DND-41 (cell line): ENCODE data around the gene GAL.

Experiments used
- ATAC-seq: fragments of 200-7000 bp; cut with Tn5 transposase; 3 replicates; pipeline ENCODE4 v1.9.1; 2021; ENCODE audit warnings: low read depth; ENCODE audit not compliant: insufficient read depth
- DNase-seq: peaks from one replicate; pipeline ENCODE4 v3.0.0-alpha.2; 2020
- H2AFZ ChIP-seq: 2 replicates; pipeline ENCODE4 v1.6.0; 2012; ENCODE audit warnings: low read depth, low read length
- H3K27ac ChIP-seq: 2 replicates; pipeline ENCODE4 v1.5.1; 2012; ENCODE audit warnings: low read length, inconsistent platforms
- H3K27me3 ChIP-seq: fragments of 200-600 bp; sonication (generic); 2 replicates; pipeline ENCODE4 v1.6.0; 2012; ENCODE audit warnings: low read length, mild to moderate bottlenecking, inconsistent platforms; ENCODE audit not compliant: insufficient read depth, poor library complexity
- H3K36me3 ChIP-seq: 2 replicates; pipeline ENCODE4 v1.5.1; 2012; ENCODE audit warnings: low read length, inconsistent platforms; ENCODE audit not compliant: insufficient read depth
- H3K4me1 ChIP-seq: 2 replicates; pipeline ENCODE4 v1.5.1; 2012; ENCODE audit warnings: mild to moderate bottlenecking, low read length; ENCODE audit not compliant: insufficient read depth
- H3K4me2 ChIP-seq: 2 replicates; pipeline ENCODE4 v1.6.0; 2012; ENCODE audit warnings: mild to moderate bottlenecking, moderate library complexity, low read length, inconsistent platforms; ENCODE audit not compliant: insufficient read depth
- H3K4me3 ChIP-seq, 2 experiments: fragments of 200-600 bp in 1 of 2; shearing (Covaris generic) in 1 of 2; 2 replicates each; pipeline ENCODE4 v1.5.1; 2012 to 2016; ENCODE audit warnings: inconsistent platforms in 2 of 2, low read length in 2 of 2, mild to moderate bottlenecking in 2 of 2, low read depth in 1 of 2, moderate library complexity in 1 of 2
- H3K79me2 ChIP-seq: 2 replicates; pipeline ENCODE4 v1.6.0; 2012; ENCODE audit warnings: low read length, inconsistent platforms; ENCODE audit not compliant: insufficient read depth
- H3K9ac ChIP-seq: 2 replicates; pipeline ENCODE4 v1.6.0; 2012; ENCODE audit warnings: low read depth, mild to moderate bottlenecking, inconsistent platforms, low read length, moderate library complexity
- H3K9me3 ChIP-seq: 2 replicates; pipeline ENCODE4 v1.5.1; 2012; ENCODE audit warnings: low read length, moderate library complexity, mild to moderate bottlenecking, inconsistent platforms; ENCODE audit not compliant: insufficient read depth, severe bottlenecking
- H4K20me1 ChIP-seq: 2 replicates; pipeline ENCODE4 v1.6.0; 2012; ENCODE audit warnings: low read length; ENCODE audit not compliant: insufficient read depth
- CTCF ChIP-seq: IDR thresholded peaks from 2 replicates; pipeline ENCODE4 v1.5.1; 2012; ENCODE audit warnings: borderline replicate concordance, low read length, moderate library complexity, mild to moderate bottlenecking; ENCODE audit not compliant: poor library complexity, severe bottlenecking; ENCODE audit errors: extremely low read depth
- EZH2 ChIP-seq: IDR thresholded peaks from 3 replicates; pipeline ENCODE4 v1.6.1; 2012; ENCODE audit warnings: borderline replicate concordance, low read depth, mild to moderate bottlenecking, moderate library complexity, low read length, inconsistent platforms; ENCODE audit not compliant: severe bottlenecking

The GAL gene

GRCh38 chr11:68654978-68655377 lies 29.4 kb upstream of the GAL start:
- H3K9ac ChIP-seq, result no peak overlapping the region
- DNase-seq (no peak), ATAC-seq (no peak)
- H3K4me2 ChIP-seq, result no peak overlapping the region
- no peaks in the 10 kb centered on the region for H3K4me1 ChIP-seq
- H3K9me3 ChIP-seq, result no peaks in the 10 kb centered on the region
- H3K4me3 ChIP-seq, result no peak overlapping the region
- no peak overlapping the region for H3K27ac ChIP-seq
- H2AFZ ChIP-seq, result no peak overlapping the region
- H3K36me3 ChIP-seq, result no peaks in the 10 kb centered on the region
- no peaks in the 10 kb centered on the region for H3K27me3 ChIP-seq
- TF ChIP-seq EZH2, result no peak
- TF ChIP-seq CTCF, result no peak
- H3K79me2 ChIP-seq, result no peaks in the 10 kb centered on the region
- no peaks in the 10 kb centered on the region; the same call in 1 of the 2 replicates for H4K20me1 ChIP-seq

- H3K9me3 ChIP-seq, result no peaks in the 10 kb centered on the region
- H3K4me2 ChIP-seq, result no peak overlapping the region
- DNase-seq, result no peak
- ATAC-seq, result no peak
- no peaks in the 10 kb centered on the region for H3K27me3 ChIP-seq
- H2AFZ ChIP-seq, result no peak overlapping the region
- H3K27ac ChIP-seq, result no peak overlapping the region
- no peaks in the 10 kb centered on the region for H3K79me2 ChIP-seq
- H3K4me3 ChIP-seq, result no peak overlapping the region
- no peaks in the 10 kb centered on the region; the same call in 1 of the 2 replicates for H4K20me1 ChIP-seq
- H3K4me1 ChIP-seq, result no peaks in the 10 kb centered on the region
- no peak overlapping the region for H3K9ac ChIP-seq
- TF ChIP-seq CTCF (no peak), EZH2 (no peak)
- H3K36me3 ChIP-seq, result no peaks in the 10 kb centered on the region
These were observed 28.9 kb upstream of the GAL start for GRCh38 chr11:68655406-68655805.

- Histone ChIP-seq H3K27ac (no peak overlapping the region), H3K9ac (no peak overlapping the region), H3K36me3 (no peaks in the 10 kb centered on the region), H2AFZ (no peak overlapping the region), H3K9me3 (no peaks in the 10 kb centered on the region), H3K4me2 (no peak overlapping the region), H3K79me2 (no peaks in the 10 kb centered on the region), H3K4me1 (no peaks in the 10 kb centered on the region), H3K4me3 (no peak overlapping the region), H3K27me3 (no peaks in the 10 kb centered on the region), H4K20me1 (no peaks in the 10 kb centered on the region; the same call in 1 of the 2 replicates)
- ATAC-seq (no peak), DNase-seq (no peak)
- TF ChIP-seq CTCF (no peak), EZH2 (no peak)
These were observed 28.5 kb upstream of the GAL start for GRCh38 chr11:68655806-68656205.
